Fibroblast of mammary gland (primary cell): ENCODE measurements around the gene TRIM32.

Experiments used
- DNase-seq: peaks from one replicate; pipeline ENCODE4 v3.0.0-alpha.2; 2010; ENCODE audit warnings: low read depth
- H3K4me3 ChIP-seq: 2 replicates; pipeline ENCODE4 v1.5.1; 2011; ENCODE audit warnings: low read depth, mild to moderate bottlenecking, low read length, moderate library complexity; ENCODE audit not compliant: control insufficient read depth
- CTCF ChIP-seq: conservative IDR thresholded peaks from 2 replicates; pipeline ENCODE4 v1.5.1; 2011; ENCODE audit warnings: low read depth, low read length, inconsistent platforms; ENCODE audit not compliant: control insufficient read depth, insufficient read depth

Gene TRIM32

GRCh38 chr9:116703634-116704033 lies 16.5 kb downstream of the TRIM32 start:
- H3K4me3 ChIP-seq, result no peak overlapping the region
- no peak for DNase-seq
- TF ChIP-seq CTCF, result no peak

- DNase-seq, result no peak
- H3K4me3 ChIP-seq, result no peak overlapping the region
- no peak for TF ChIP-seq CTCF
Observed at GRCh38 chr9:116704470-116704869, 17.4 kb downstream of the TRIM32 start.

- DNase-seq, result no peak
Observed at GRCh38 chr9:116705531-116705930, 18.4 kb downstream of the TRIM32 start.

GRCh38 chr9:116706310-116707290 lies 19.5 kb downstream of the TRIM32 start:
- TF ChIP-seq CTCF, result no peak
- no peak overlapping the region for H3K4me3 ChIP-seq
- DNase-seq, result no peak

More at GRCh38 chr9:116705531-116705930, 18.4 kb downstream of the TRIM32 start:
- H3K4me3 ChIP-seq, result no peak overlapping the region
- TF ChIP-seq CTCF, result no peak

- DNase-seq, result no peak
- no peak for TF ChIP-seq CTCF
- no peak overlapping the region for H3K4me3 ChIP-seq
Observed at GRCh38 chr9:116712781-116713180, 25.7 kb downstream of the TRIM32 start.

- DNase-seq, result no peak
- TF ChIP-seq CTCF, result no peak
- H3K4me3 ChIP-seq, result no peak overlapping the region
Observed at GRCh38 chr9:116713271-116713670, 26.2 kb downstream of the TRIM32 start.
